ENCODE measurements around the gene ZNHIT1.

ZNHIT1 gene

GRCh38 chr7:101226721-101227120, 8.8 kb downstream of the ZNHIT1 start:
- no peak for TF ChIP-seq CTCF (IDR thresholded peaks at IDR 0.05; ENCODE audit: extremely low read depth, insufficient read depth, missing control alignments)
- no peak for DNase-seq (ENCODE audit: low spot score)
- in situ Hi-C loops (cut with MboI; ENCODE audit: low pct_unique_long_range_greater_than_20kb, low sequenced_read_pairs, unreplicated experiment) = no loop called here

- no peak for TF ChIP-seq CTCF (IDR thresholded peaks at IDR 0.05; ENCODE audit: extremely low read depth, insufficient read depth, missing control alignments)
- DNase-seq (ENCODE audit: low spot score) = no peak
- in situ Hi-C loops (cut with MboI; ENCODE audit: low pct_unique_long_range_greater_than_20kb, low sequenced_read_pairs, unreplicated experiment) = no loop called here
These were observed 13.7 kb downstream of the ZNHIT1 start for GRCh38 chr7:101231644-101232043.

- in situ Hi-C loops (cut with MboI; ENCODE audit: low pct_unique_long_range_greater_than_20kb, low sequenced_read_pairs, unreplicated experiment) = no loop called here
- no peak for DNase-seq (ENCODE audit: low spot score)
These were observed 14.3 kb downstream of the ZNHIT1 start for GRCh38 chr7:101232141-101232850.

GRCh38 chr7:101233907-101234547, 16.1 kb downstream of the ZNHIT1 start:
- DNase-seq (ENCODE audit: low spot score) = no peak
- TF ChIP-seq CTCF (IDR thresholded peaks at IDR 0.05; ENCODE audit: extremely low read depth, insufficient read depth, missing control alignments) = no peak
- in situ Hi-C loops (cut with MboI; ENCODE audit: low pct_unique_long_range_greater_than_20kb, low sequenced_read_pairs, unreplicated experiment) = no loop called here

More at GRCh38 chr7:101232141-101232850, 14.3 kb downstream of the ZNHIT1 start:
- TF ChIP-seq CTCF (IDR thresholded peaks at IDR 0.05; ENCODE audit: extremely low read depth, insufficient read depth, missing control alignments) = no peak

- DNase-seq (ENCODE audit: low spot score) = no peak
- in situ Hi-C loops (cut with MboI; ENCODE audit: low pct_unique_long_range_greater_than_20kb, low sequenced_read_pairs, unreplicated experiment) = no loop called here
- TF ChIP-seq CTCF (IDR thresholded peaks at IDR 0.05; ENCODE audit: extremely low read depth, insufficient read depth, missing control alignments) = no peak
These were observed 16.7 kb downstream of the ZNHIT1 start for GRCh38 chr7:101234636-101235035.

- DNase-seq (ENCODE audit: low spot score) = no peak
- in situ Hi-C loops (cut with MboI; ENCODE audit: low pct_unique_long_range_greater_than_20kb, low sequenced_read_pairs, unreplicated experiment) = no loop called here
- TF ChIP-seq CTCF (IDR thresholded peaks at IDR 0.05; ENCODE audit: extremely low read depth, insufficient read depth, missing control alignments) = no peak
These were observed 17.1 kb downstream of the ZNHIT1 start for GRCh38 chr7:101235050-101235449.
